Naive B cell (primary cell): ENCODE measurements around the gene GYPC. TPM values are rescaled to one million over a fixed set of nuclear protein-coding genes. Genes with fewer than 3 reads are reported as not detected.

Experiments
- ATAC-seq, 2 donors: fragments of 150-1000 bp; cut with Tn5 transposase; 2 replicates each; pipeline ENCODE4 v1.10.0; 2021; ENCODE audit warnings: low read depth in 2 of 2, mild to moderate bottlenecking in 2 of 2, moderate library complexity in 2 of 2
- DNase-seq: peaks from one replicate; pipeline ENCODE4 v3.0.0; 2022
- H3K27ac Mint-ChIP-seq, 6 donors: one replicate each; pipeline ENCODE4 v1.8.0; 2020 to 2022; ENCODE audit warnings: mild to moderate bottlenecking in 6 of 6, mixed read lengths in 6 of 6, moderate library complexity in 5 of 6, inconsistent platforms in 2 of 6
- H3K27me3 Mint-ChIP-seq, 3 donors: one replicate each; pipeline ENCODE4 v1.8.0; 2021 to 2022; ENCODE audit warnings: mixed read lengths in 3 of 3, mild to moderate bottlenecking in 1 of 3
- H3K36me3 Mint-ChIP-seq, 2 donors: one replicate each; pipeline ENCODE4 v1.8.0; 2020 to 2022; ENCODE audit warnings: mixed read lengths in 2 of 2, inconsistent platforms in 1 of 2, mild to moderate bottlenecking in 1 of 2
- H3K4me1 Mint-ChIP-seq, 3 donors: one replicate each; pipeline ENCODE4 v1.8.0; 2020 to 2022; ENCODE audit warnings: mixed read lengths in 3 of 3, inconsistent platforms in 1 of 3, mild to moderate bottlenecking in 1 of 3, moderate library complexity in 1 of 3
- H3K4me3 Mint-ChIP-seq, 8 donors: one replicate each; pipeline ENCODE4 v1.8.0; 2020 to 2022; ENCODE audit warnings: mild to moderate bottlenecking in 8 of 8, mixed read lengths in 8 of 8, moderate library complexity in 8 of 8, inconsistent platforms in 2 of 8
- H3K9me3 Mint-ChIP-seq, 7 donors: one replicate each; pipeline ENCODE4 v1.8.0; 2020 to 2022; ENCODE audit warnings: mixed read lengths in 7 of 7, mild to moderate bottlenecking in 5 of 7, inconsistent platforms in 2 of 7, moderate library complexity in 1 of 7
- polyA plus RNA-seq, 6 donors: library from polyadenylated mRNA; unstranded; fragments of 300-500 nt; fragmentation: Illumina TruSeq; gene quantifications; one replicate each; pipeline ENCODE4 v1.2.3, GENCODE V29; 2021; ENCODE audit warnings: low read depth in 6 of 6

GYPC gene
- polyA plus RNA-seq, 6 donors from 2014 or later: 110 to 134 (median 116) TPM

- peak; percentile 77 to 80 for ATAC-seq
- H3K36me3 Mint-ChIP-seq: peaks cover 0 to 10% of the 10 kb centered on the region in 2 donors
- no peaks in the 10 kb centered on the region for H3K27me3 Mint-ChIP-seq
- no peaks in the 10 kb centered on the region for H3K9me3 Mint-ChIP-seq
- DNase-seq: no peak
- peak overlapping the region; percentile 78 to 99 (median 96) for H3K27ac Mint-ChIP-seq
- H3K4me3 Mint-ChIP-seq: peak overlapping the region; percentile 39 to 89 (median 72)
- peaks cover 63 to 90% (median 85%) of the 10 kb centered on the region in 3 donors for H3K4me1 Mint-ChIP-seq
Observed at GRCh38 chr2:126664234-126664633, 8.3 kb downstream of the GYPC start.

GRCh38 chr2:126664639-126665038, 8.7 kb downstream of the GYPC start:
- ATAC-seq (peak in 1 of 2 donors; percentile 6), DNase-seq (no peak)
- Mint-ChIP-seq H3K36me3 (peaks cover 0 to 10% of the 10 kb centered on the region in 2 donors), H3K27ac (peak overlapping the region; percentile 91 to 99 (median 96)), H3K4me3 (peak overlapping the region in 7 of 8 donors; percentile 4 to 89 (median 75)), H3K4me1 (peaks cover 61 to 87% (median 81%) of the 10 kb centered on the region in 3 donors), H3K27me3 (no peaks in the 10 kb centered on the region), H3K9me3 (no peaks in the 10 kb centered on the region)

GRCh38 chr2:126665483-126665882, 9.5 kb downstream of the GYPC start:
- H3K36me3 Mint-ChIP-seq: peaks cover 0 to 10% of the 10 kb centered on the region in 2 donors
- peak overlapping the region in 5 of 6 donors; percentile 60 to 91 (median 80) for H3K27ac Mint-ChIP-seq
- DNase-seq (no peak), ATAC-seq (no peak)
- no peaks in the 10 kb centered on the region for H3K27me3 Mint-ChIP-seq
- H3K4me1 Mint-ChIP-seq: peaks cover 61 to 79% (median 74%) of the 10 kb centered on the region in 3 donors
- no peaks in the 10 kb centered on the region for H3K9me3 Mint-ChIP-seq
- H3K4me3 Mint-ChIP-seq: peak overlapping the region in 2 of 8 donors; percentile 19 to 53

GRCh38 chr2:126668254-126668653, 12.3 kb downstream of the GYPC start:
- H3K36me3 Mint-ChIP-seq: peaks cover 2 to 9% of the 10 kb centered on the region in 2 donors
- peak overlapping the region in 1 of 6 donors; percentile 39 for H3K27ac Mint-ChIP-seq
- no peak overlapping the region for H3K4me3 Mint-ChIP-seq
- ATAC-seq: no peak
- no peak for DNase-seq
- no peaks in the 10 kb centered on the region for H3K27me3 Mint-ChIP-seq
- H3K9me3 Mint-ChIP-seq: no peaks in the 10 kb centered on the region
- peaks cover 48 to 69% (median 63%) of the 10 kb centered on the region in 3 donors for H3K4me1 Mint-ChIP-seq

GRCh38 chr2:126669772-126670171, 13.8 kb downstream of the GYPC start:
- peaks cover 33 to 59% (median 48%) of the 10 kb centered on the region in 3 donors for H3K4me1 Mint-ChIP-seq
- peak overlapping the region in 1 of 6 donors; percentile 63 for H3K27ac Mint-ChIP-seq
- no peak for ATAC-seq
- no peaks in the 10 kb centered on the region for H3K27me3 Mint-ChIP-seq
- H3K4me3 Mint-ChIP-seq: peak overlapping the region in 1 of 8 donors; percentile 13
- peaks cover 0 to 6% of the 10 kb centered on the region in 2 donors for H3K36me3 Mint-ChIP-seq
- H3K9me3 Mint-ChIP-seq: peaks cover 0 to 6% (median 0%) of the 10 kb centered on the region in 7 donors
- no peak for DNase-seq

GRCh38 chr2:126671488-126671887, 15.5 kb downstream of the GYPC start:
- Mint-ChIP-seq H3K27ac (peak overlapping the region in 1 of 6 donors; percentile 95), H3K4me3 (no peak overlapping the region), H3K9me3 (peaks cover 3 to 19% (median 11%) of the 10 kb centered on the region in 7 donors), H3K4me1 (peaks cover 24 to 47% (median 31%) of the 10 kb centered on the region in 3 donors), H3K27me3 (no peaks in the 10 kb centered on the region), H3K36me3 (peaks cover 16 to 18% of the 10 kb centered on the region in 2 donors)
- DNase-seq (no peak), ATAC-seq (no peak)

GRCh38 chr2:126672980-126673605, 17.1 kb downstream of the GYPC start:
- peak overlapping the region in 1 of 8 donors; percentile 30 for H3K4me3 Mint-ChIP-seq
- H3K27ac Mint-ChIP-seq: peak overlapping the region in 1 of 6 donors; percentile 47
- H3K27me3 Mint-ChIP-seq: no peaks in the 10 kb centered on the region
- H3K36me3 Mint-ChIP-seq: peaks cover 18 to 25% of the 10 kb centered on the region in 2 donors
- H3K4me1 Mint-ChIP-seq: peaks cover 18 to 35% (median 20%) of the 10 kb centered on the region in 3 donors
- H3K9me3 Mint-ChIP-seq: peaks cover 3 to 19% (median 11%) of the 10 kb centered on the region in 7 donors
- ATAC-seq: no peak
- no peak for DNase-seq

GRCh38 chr2:126674075-126674744, 18.3 kb downstream of the GYPC start:
- H3K36me3 Mint-ChIP-seq: peaks cover 18 to 33% of the 10 kb centered on the region in 2 donors

GRCh38 chr2:126675637-126676036, 19.7 kb downstream of the GYPC start:
- no peaks in the 10 kb centered on the region for H3K27me3 Mint-ChIP-seq
- H3K4me1 Mint-ChIP-seq: peaks cover 23 to 31% (median 29%) of the 10 kb centered on the region in 3 donors
- no peak overlapping the region for H3K4me3 Mint-ChIP-seq
- H3K36me3 Mint-ChIP-seq: peaks cover 24 to 33% of the 10 kb centered on the region in 2 donors
- ATAC-seq: no peak
- H3K9me3 Mint-ChIP-seq: peaks cover 3 to 19% (median 11%) of the 10 kb centered on the region in 7 donors
- DNase-seq: no peak
- peak overlapping the region in 1 of 6 donors; percentile 7 for H3K27ac Mint-ChIP-seq

More at GRCh38 chr2:126674075-126674744, 18.3 kb downstream of the GYPC start:
- no peak for DNase-seq
- Mint-ChIP-seq H3K27me3 (no peaks in the 10 kb centered on the region), H3K4me1 (peaks cover 23 to 30% (median 27%) of the 10 kb centered on the region in 3 donors), H3K9me3 (peaks cover 3 to 19% (median 11%) of the 10 kb centered on the region in 7 donors), H3K27ac (no peak overlapping the region), H3K4me3 (no peak overlapping the region)
- ATAC-seq: no peak

GRCh38 chr2:126676221-126677175, 20.5 kb downstream of the GYPC start:
- Mint-ChIP-seq H3K27me3 (no peaks in the 10 kb centered on the region), H3K36me3 (peaks cover 29 to 33% of the 10 kb centered on the region in 2 donors), H3K9me3 (peaks cover 3 to 19% (median 11%) of the 10 kb centered on the region in 7 donors), H3K4me3 (no peak overlapping the region), H3K27ac (peak overlapping the region in 3 of 6 donors; percentile 1 to 78 (median 2)), H3K4me1 (peaks cover 14 to 29% (median 27%) of the 10 kb centered on the region in 3 donors)
- no peak for DNase-seq
- no peak for ATAC-seq

GRCh38 chr2:126677176-126677538, 21.2 kb downstream of the GYPC start:
- DNase-seq (no peak), ATAC-seq (no peak)
- Mint-ChIP-seq H3K27me3 (no peaks in the 10 kb centered on the region), H3K36me3 (peaks cover 30 to 33% of the 10 kb centered on the region in 2 donors), H3K9me3 (peaks cover 3 to 19% (median 11%) of the 10 kb centered on the region in 7 donors), H3K4me3 (no peak overlapping the region), H3K4me1 (peaks cover 8 to 23% (median 21%) of the 10 kb centered on the region in 3 donors), H3K27ac (peak overlapping the region in 2 of 6 donors; percentile 1 to 2)

GRCh38 chr2:126678269-126679065, 22.5 kb downstream of the GYPC start:
- ATAC-seq (no peak), DNase-seq (no peak)
- H3K4me3 Mint-ChIP-seq: peak overlapping the region in 2 of 8 donors; percentile 10 to 69
- peaks cover 26 to 33% of the 10 kb centered on the region in 2 donors for H3K36me3 Mint-ChIP-seq
- no peaks in the 10 kb centered on the region for H3K27me3 Mint-ChIP-seq
- H3K27ac Mint-ChIP-seq: peak overlapping the region in 4 of 6 donors; percentile 13 to 88 (median 45)
- peaks cover 3 to 19% (median 11%) of the 10 kb centered on the region in 7 donors for H3K9me3 Mint-ChIP-seq
- H3K4me1 Mint-ChIP-seq: peaks cover 6 to 25% (median 22%) of the 10 kb centered on the region in 3 donors
